Fibroblast of lung (primary cell): ENCODE data around the gene SLC6A13.

Source experiments
- CTCF ChIP-seq, 2 donors: IDR thresholded peaks in 1 of 2; conservative IDR thresholded peaks in 1 of 2; 1 replicate in 1 of 2; 2 replicates in 1 of 2; pipeline ENCODE4 v1.5.1; 2011 to 2012; ENCODE audit warnings: low read length in 2 of 2, control low read depth in 1 of 2, inconsistent platforms in 1 of 2, low read depth in 1 of 2, mild to moderate bottlenecking in 1 of 2
- EZH2 ChIP-seq: IDR thresholded peaks from 2 replicates; pipeline ENCODE4 v1.5.1; 2012; ENCODE audit warnings: low read length, control low read depth, mild to moderate bottlenecking; ENCODE audit errors: missing control alignments

- no peak for TF ChIP-seq CTCF (conservative IDR thresholded peaks at IDR 0.05 in 1 of 2, IDR thresholded peaks at IDR 0.05 in 1 of 2; ENCODE audit: low read depth in 1 of 2, low read length in 2 of 2)
- TF ChIP-seq EZH2, result no peak
These were observed 80.2 kb downstream of the SLC6A13 start for GRCh38 chr12:182381-182892.
